A204.1 (cell line): ENCODE measurements around the gene OPN1MW2.
"Not testable (repeated sequence)": the region's sequence is repeated elsewhere in the genome, so short reads cannot be mapped to it uniquely, and the experiment has no call there.

Experiments used
- FAIRE-seq: peaks from 2 replicates; lab custom pipeline; 2012; peaks lifted over from hg19 to GRCh38; lab: Jason Lieb, UNC

OPN1MW2 gene

DNA sequence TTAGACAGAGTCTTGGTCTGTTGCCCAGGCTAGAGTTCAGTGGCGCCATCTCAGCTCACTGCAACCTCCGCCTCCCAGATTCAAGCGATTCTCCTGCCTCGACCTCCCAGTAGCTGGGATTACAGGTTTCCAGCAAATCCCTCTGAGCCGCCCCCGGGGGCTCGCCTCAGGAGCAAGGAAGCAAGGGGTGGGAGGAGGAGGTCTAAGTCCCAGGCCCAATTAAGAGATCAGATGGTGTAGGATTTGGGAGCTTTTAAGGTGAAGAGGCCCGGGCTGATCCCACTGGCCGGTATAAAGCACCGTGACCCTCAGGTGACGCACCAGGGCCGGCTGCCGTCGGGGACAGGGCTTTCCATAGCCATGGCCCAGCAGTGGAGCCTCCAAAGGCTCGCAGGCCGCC is at the start of gene OPN1MW2:
Gene OPN1MW2, plus strand, starts transcription at position 301 of the 400 bp plus-strand sequence. Its CDS starts 60 bp downstream, at position 361.
- FAIRE-seq, result not testable (repeated sequence)

DNA sequence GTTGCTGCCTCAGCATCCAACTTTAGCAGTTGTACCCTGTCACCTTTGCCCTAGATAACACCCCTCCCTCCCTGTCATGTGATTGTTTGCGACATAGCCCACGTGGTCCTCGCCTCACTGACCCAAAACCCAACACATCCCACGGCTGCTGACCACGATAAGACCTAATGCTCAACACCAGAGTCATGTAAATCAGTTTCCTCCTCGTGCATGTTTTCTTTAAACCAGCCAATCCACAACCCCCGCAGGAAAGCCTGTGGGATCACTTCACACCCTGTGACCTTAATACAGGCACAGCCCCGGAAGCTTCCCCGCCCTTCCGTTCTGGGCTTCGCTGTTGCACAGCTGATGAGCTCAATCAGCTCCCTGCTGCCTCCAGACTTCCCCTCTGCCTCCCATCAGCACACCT is 47.0 kb upstream of the OPN1MW2 start:
- not testable (repeated sequence) for FAIRE-seq

DNA sequence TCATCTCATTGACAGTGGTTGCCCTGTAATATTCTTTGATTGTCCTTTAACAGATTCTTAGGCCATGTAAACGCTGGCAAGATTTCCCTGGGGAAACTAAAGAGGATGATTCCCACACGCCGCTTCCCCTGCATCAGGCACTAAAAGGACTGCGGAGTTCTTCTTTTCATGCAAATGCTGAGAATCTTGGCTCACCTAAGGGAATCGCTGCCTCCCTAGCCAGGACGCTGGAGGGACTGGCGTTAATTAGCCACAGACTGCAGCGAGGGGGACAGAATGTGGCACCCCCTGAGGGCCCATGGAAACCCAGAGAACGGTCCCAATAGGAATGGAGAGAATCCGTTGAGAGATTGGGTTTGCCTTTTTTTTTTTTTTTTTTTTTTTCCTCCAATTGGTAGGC is 45.2 kb upstream of the OPN1MW2 start:
- not testable (repeated sequence) for FAIRE-seq

DNA sequence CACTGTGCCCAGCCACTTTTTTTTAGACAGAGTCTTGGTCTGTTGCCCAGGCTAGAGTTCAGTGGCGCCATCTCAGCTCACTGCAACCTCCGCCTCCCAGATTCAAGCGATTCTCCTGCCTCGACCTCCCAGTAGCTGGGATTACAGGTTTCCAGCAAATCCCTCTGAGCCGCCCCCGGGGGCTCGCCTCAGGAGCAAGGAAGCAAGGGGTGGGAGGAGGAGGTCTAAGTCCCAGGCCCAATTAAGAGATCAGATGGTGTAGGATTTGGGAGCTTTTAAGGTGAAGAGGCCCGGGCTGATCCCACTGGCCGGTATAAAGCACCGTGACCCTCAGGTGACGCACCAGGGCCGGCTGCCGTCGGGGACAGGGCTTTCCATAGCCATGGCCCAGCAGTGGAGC is 37.3 kb upstream of the OPN1MW2 start, which contains the start of gene OPN1MW:
Gene OPN1MW, plus strand, starts transcription at position 301 of the 400 bp plus-strand sequence. Its CDS starts 82 bp downstream, at position 383.
- FAIRE-seq, result not testable (repeated sequence)

DNA sequence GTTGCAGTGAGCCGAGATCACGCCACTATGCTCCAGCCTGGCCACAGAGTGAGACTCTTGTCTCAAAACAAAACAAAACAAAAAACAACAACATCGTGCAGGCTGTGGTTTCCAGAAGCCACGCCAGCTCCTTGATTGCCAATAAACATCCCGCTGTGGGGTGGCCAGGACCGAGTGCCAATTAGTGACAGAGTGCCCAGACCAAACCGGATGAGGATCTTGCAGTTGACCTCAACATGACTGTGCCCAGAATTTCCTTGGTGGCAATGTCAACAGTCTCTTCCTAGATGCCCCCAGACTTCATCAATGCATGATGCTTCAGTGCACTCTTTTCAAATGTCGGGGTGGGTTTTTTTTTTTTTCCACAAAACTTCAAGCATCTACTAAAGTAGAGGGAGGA is 35.8 kb upstream of the OPN1MW2 start:
- not testable (repeated sequence) for FAIRE-seq

DNA sequence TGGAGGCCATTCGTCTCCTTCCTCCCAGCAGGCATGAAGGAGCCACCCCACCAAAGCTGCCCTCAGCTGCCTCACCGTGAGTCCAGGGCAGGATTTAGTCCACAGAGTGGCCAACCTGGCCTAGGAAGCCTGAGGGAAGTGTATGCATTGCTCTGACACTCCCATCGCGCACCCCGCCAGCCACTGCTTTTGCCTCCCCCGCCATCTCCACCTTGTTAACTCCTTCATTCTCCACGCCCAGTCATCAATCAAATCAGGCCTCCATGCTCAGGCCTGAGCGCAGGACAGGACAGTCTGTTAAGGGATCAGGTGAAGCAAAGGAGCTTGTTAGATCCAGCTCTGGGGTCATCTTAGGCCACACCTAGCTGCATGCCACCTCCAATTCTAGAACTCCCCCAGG is 26.7 kb upstream of the OPN1MW2 start:
- FAIRE-seq, result not testable (repeated sequence)

DNA sequence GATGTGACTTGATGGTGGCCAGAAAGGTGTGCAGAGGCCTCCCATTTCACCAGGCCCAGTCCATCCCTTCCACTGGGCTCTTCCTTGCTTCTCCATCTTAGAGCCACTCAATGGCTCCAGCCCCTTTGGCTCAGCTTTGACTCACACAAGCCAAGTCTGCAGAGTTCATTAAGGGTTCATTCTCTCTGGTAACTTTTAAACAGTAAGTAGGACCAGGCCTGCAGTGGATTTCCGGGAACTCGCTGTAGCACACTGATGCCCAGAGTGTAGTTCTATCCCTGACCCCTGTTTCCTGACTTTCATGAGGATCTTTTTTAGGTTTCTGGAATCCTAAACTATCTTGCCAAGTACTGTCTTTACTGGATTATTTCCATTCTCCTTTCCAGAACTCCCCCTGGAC is 25.2 kb upstream of the OPN1MW2 start:
- not testable (repeated sequence) for FAIRE-seq

DNA sequence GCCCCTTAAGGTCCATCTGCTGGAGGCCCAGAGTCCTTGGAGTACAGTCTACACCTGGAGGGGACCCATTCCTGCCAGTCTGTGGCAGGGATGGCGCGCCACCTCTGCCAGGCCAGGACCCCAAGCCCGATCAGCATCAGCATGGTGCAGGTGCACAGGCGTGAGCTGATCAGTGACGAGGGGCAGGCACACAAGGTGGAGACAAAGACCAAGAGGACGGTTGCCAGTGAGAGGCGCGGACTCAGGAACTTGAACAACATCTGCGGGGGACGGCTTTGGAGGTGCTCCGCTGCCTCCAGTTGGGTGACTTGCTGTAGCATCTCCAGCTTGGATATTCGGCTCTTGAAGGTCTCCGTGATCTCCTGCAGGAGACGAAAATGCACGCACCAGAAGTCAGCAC is 23.1 kb upstream of the OPN1MW2 start:
- not testable (repeated sequence) for FAIRE-seq

DNA sequence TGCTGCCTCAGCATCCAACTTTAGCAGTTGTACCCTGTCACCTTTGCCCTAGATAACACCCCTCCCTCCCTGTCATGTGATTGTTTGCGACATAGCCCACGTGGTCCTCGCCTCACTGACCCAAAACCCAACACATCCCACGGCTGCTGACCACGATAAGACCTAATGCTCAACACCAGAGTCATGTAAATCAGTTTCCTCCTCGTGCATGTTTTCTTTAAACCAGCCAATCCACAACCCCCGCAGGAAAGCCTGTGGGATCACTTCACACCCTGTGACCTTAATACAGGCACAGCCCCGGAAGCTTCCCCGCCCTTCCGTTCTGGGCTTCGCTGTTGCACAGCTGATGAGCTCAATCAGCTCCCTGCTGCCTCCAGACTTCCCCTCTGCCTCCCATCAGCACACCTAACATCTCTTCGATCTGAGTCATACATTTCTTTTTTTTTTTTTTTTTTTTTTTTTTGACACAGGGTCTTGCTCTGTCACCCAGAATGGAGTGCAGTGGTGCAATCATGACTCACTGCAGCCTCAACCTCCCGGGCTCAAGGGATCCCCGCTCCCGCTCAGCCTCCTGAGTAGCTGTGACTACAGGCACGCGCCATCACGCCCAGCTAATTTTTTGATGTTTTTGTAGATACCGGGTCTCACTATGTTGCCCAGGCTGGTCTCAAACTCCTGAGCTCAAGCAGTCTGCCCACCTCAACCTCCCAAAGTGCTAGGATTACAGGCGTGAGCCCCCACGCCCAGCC is 9.7 kb upstream of the OPN1MW2 start:
- not testable (repeated sequence) for FAIRE-seq

DNA sequence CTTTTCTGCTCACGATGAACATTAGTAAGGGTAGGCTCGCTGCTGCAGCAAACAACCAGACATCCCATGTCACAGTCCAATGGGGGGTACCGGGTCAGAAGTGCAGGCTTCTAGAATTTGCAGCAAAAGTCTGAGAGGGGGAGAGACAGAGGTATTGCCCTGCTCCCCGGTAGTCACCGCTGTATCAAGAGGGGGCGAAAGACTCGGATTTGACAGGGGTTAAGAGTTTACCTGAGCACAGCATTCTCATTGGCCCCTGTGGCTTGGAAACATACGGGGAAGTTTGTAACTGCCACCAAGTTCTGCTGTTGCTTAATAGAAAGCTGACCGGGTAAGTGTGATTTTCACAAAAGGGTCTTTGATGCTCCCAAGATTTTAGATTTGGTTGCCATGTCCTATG is 8.5 kb upstream of the OPN1MW2 start:
- FAIRE-seq, result not testable (repeated sequence)

DNA sequence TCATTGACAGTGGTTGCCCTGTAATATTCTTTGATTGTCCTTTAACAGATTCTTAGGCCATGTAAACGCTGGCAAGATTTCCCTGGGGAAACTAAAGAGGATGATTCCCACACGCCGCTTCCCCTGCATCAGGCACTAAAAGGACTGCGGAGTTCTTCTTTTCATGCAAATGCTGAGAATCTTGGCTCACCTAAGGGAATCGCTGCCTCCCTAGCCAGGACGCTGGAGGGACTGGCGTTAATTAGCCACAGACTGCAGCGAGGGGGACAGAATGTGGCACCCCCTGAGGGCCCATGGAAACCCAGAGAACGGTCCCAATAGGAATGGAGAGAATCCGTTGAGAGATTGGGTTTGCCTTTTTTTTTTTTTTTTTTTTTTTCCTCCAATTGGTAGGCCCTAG is 8.1 kb upstream of the OPN1MW2 start:
- FAIRE-seq, result not testable (repeated sequence)

DNA sequence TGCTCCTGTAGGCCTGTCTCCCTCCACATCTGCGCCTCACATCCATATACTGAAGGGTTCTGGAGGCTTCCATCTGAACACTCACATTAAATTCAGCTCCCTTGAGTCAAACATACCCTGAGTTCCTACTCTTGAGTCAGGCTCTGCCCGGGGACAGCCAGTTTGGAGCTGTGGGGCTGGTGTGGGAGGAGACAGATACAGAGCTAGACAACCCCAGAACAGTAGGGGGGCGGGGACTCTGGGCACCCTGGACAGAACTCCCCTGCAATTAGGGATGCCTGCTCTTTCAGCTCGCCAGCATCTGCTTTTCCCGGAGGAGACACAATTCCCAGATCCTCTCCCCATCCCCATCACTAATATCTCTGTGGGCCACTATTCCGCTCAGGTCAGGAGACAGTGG is 5.7 kb downstream of the OPN1MW2 start:
- not testable (repeated sequence) for FAIRE-seq

DNA sequence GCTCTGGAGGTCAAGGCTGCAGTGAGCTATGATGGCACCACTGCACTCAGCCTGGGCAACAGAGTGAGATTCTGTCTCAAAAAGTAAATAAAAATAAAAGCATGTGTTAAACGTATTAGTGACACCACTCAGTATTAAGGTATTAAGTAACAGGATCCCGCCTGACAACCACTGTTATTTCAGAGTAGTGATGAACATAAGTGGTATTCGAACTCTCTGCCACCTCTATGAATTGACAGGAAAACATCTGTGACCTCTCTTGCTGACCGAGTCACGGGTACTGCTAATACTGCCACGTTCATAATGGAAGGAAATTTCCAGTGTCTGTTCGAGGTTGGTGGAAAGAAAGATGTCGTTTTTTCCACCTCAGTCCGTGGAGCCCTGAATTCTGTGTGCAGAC is 7.2 kb downstream of the OPN1MW2 start:
- not testable (repeated sequence) for FAIRE-seq

DNA sequence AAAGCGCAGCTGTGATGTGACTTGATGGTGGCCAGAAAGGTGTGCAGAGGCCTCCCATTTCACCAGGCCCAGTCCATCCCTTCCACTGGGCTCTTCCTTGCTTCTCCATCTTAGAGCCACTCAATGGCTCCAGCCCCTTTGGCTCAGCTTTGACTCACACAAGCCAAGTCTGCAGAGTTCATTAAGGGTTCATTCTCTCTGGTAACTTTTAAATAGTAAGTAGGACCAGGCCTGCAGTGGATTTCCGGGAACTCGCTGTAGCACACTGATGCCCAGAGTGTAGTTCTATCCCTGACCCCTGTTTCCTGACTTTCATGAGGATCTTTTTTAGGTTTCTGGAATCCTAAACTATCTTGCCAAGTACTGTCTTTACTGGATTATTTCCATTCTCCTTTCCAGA is 11.9 kb downstream of the OPN1MW2 start:
- not testable (repeated sequence) for FAIRE-seq

DNA sequence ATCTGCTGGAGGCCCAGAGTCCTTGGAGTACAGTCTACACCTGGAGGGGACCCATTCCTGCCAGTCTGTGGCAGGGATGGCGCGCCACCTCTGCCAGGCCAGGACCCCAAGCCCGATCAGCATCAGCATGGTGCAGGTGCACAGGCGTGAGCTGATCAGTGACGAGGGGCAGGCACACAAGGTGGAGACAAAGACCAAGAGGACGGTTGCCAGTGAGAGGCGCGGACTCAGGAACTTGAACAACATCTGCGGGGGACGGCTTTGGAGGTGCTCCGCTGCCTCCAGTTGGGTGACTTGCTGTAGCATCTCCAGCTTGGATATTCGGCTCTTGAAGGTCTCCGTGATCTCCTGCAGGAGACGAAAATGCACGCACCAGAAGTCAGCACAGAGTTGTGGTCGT is 14.1 kb downstream of the OPN1MW2 start:
- not testable (repeated sequence) for FAIRE-seq

DNA sequence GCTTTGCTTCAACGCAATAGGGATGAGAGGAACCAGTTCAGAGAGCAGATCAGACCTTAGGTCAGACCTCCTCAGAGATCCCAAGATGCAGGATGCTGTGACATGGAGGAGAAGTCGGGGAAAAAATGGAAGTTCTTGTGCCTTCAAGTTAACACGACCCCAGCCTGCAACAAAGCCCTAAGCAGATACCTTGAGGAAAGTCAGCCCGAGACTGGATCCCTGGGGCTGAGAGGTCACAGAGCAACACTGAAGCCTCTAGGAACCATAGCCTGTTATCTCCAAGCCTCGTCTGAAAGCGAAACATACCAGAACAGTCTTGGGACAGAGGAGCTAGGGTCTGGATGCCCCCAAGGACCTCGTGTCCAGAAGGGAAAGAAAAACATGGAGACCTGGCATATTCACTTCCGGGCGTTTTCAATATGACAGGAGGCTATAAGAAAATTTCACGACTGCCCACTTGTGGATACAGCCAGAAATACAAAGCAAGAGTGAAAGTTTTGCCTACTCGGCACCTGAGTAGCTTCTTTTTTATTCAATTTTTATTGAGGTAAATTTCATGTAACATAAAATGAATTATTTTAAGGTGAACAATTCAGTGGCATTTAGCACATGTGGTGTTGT is 19.5 kb downstream of the OPN1MW2 start:
- FAIRE-seq, result not testable (repeated sequence)

DNA sequence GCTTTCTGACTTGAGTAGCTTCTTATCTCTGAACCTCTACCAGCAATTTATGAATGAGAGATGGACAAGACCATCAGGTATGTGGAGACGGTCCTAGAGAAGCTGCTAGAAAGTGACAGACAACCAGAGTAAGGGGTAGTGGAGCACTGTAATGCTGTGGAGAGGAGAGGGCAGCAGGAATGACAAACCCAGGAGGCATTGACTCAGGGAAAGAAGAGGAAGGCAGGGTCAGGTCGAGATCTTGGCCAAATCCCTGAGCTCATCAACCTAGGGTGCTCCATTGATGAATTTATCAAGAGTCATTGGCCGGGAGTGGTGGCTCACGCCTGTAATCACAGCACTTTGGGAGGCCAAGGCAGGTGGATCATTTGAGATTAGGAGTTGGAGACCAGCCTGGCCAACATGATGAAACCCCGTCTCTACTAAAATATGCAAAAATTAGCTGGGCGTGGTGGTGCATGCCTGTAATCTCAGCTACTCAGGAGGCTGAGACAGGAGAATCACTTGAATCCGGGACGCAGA is 20.5 kb downstream of the OPN1MW2 start:
- not testable (repeated sequence) for FAIRE-seq

DNA sequence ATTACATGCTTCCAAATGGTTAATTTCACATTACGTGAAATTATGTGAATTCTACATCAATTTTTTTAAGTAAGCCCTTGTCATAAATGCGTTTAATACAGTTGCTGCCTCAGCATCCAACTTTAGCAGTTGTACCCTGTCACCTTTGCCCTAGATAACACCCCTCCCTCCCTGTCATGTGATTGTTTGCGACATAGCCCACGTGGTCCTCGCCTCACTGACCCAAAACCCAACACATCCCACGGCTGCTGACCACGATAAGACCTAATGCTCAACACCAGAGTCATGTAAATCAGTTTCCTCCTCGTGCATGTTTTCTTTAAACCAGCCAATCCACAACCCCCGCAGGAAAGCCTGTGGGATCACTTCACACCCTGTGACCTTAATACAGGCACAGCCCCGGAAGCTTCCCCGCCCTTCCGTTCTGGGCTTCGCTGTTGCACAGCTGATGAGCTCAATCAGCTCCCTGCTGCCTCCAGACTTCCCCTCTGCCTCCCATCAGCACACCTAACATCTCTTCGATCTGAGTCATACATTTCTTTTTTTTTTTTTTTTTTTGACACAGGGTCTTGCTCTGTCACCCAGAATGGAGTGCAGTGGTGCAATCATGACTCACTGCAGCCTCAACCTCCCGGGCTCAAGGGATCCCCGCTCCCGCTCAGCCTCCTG is 28.0 kb downstream of the OPN1MW2 start:
- not testable (repeated sequence) for FAIRE-seq

DNA sequence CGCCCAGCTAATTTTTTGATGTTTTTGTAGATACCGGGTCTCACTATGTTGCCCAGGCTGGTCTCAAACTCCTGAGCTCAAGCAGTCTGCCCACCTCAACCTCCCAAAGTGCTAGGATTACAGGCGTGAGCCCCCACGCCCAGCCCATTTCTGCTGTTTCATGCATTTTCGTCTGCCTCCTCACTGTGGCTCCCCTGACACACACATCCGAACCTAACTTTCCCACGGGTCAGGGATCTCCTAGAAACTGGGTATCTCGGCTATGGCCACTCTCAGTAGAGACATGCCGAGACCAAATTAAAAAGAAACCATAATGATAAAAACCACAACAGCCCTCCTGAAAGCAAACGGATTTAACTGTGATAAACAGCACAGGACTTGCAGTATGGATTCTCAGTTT is 28.5 kb downstream of the OPN1MW2 start:
- FAIRE-seq, result not testable (repeated sequence)

DNA sequence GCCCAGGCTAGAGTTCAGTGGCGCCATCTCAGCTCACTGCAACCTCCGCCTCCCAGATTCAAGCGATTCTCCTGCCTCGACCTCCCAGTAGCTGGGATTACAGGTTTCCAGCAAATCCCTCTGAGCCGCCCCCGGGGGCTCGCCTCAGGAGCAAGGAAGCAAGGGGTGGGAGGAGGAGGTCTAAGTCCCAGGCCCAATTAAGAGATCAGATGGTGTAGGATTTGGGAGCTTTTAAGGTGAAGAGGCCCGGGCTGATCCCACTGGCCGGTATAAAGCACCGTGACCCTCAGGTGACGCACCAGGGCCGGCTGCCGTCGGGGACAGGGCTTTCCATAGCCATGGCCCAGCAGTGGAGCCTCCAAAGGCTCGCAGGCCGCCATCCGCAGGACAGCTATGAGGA is 37.7 kb downstream of the OPN1MW2 start, which contains the start of gene OPN1MW3:
Gene OPN1MW3, plus strand, starts transcription at position 301 of the 400 bp plus-strand sequence. Its CDS starts 38 bp downstream, at position 339.
- not testable (repeated sequence) for FAIRE-seq

DNA sequence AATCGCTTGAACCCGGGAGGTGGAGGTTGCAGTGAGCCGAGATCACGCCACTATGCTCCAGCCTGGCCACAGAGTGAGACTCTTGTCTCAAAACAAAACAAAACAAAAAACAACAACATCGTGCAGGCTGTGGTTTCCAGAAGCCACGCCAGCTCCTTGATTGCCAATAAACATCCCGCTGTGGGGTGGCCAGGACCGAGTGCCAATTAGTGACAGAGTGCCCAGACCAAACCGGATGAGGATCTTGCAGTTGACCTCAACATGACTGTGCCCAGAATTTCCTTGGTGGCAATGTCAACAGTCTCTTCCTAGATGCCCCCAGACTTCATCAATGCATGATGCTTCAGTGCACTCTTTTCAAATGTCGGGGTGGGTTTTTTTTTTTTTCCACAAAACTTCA is 39.2 kb downstream of the OPN1MW2 start:
- not testable (repeated sequence) for FAIRE-seq

DNA sequence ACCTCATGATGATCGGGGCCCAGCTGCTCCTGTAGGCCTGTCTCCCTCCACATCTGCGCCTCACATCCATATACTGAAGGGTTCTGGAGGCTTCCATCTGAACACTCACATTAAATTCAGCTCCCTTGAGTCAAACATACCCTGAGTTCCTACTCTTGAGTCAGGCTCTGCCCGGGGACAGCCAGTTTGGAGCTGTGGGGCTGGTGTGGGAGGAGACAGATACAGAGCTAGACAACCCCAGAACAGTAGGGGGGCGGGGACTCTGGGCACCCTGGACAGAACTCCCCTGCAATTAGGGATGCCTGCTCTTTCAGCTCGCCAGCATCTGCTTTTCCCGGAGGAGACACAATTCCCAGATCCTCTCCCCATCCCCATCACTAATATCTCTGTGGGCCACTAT is 43.5 kb downstream of the OPN1MW2 start:
- FAIRE-seq, result not testable (repeated sequence)
